Activated CD8-positive, alpha-beta memory T cell treated with anti-CD3 and anti-CD28 coated beads for 36 hours (primary cell): Measurements from ENCODE around the gene HGFAC. TPM values are rescaled to one million over a fixed set of nuclear protein-coding genes. Genes with fewer than 3 reads are reported as not detected.

Experiments
- CTCF ChIA-PET: fragments of 350-600 bp; sonication (Branson Sonifier 250); formaldehyde crosslinking; loops from one replicate; lab custom pipeline; 2021; ENCODE audit warnings: antibody characterized with exemption; lab: Charles Lee
- POLR2A ChIA-PET: fragments of 350-600 bp; sonication (Branson Sonifier 250); formaldehyde crosslinking; loops from one replicate; lab custom pipeline; 2021; ENCODE audit warnings: antibody characterized with exemption; lab: Charles Lee
- total RNA-seq, 2 experiments: library from RNA; stranded (reverse); gene quantifications; one replicate each; pipeline ENCODE4 v1.2.3, GENCODE V29; 2021

Gene HGFAC
- total RNA-seq, 2 experiments from 2014 or later, result not detected

- CTCF ChIA-PET, result no interaction called here
These were observed 19.4 kb upstream of the HGFAC start for GRCh38 chr4:3422241-3422801.

GRCh38 chr4:3422808-3423297, 18.9 kb upstream of the HGFAC start:
- ChIA-PET POLR2A (no interaction called here), CTCF (no interaction called here)

More at GRCh38 chr4:3422241-3422801, 19.4 kb upstream of the HGFAC start:
- POLR2A ChIA-PET, result interaction anchor here (0.6 kb wide), 1 partner anchor 66 kb away, joined by 8 read pairs; no protein-coding TSS in a partner anchor

- POLR2A ChIA-PET, result no interaction called here
- CTCF ChIA-PET, result no interaction called here
These were observed 18.4 kb upstream of the HGFAC start for GRCh38 chr4:3423406-3423805.

- CTCF ChIA-PET, result no interaction called here
- POLR2A ChIA-PET, result no interaction called here
These were observed 17.8 kb upstream of the HGFAC start for GRCh38 chr4:3423952-3424351.

- ChIA-PET CTCF (no interaction called here), POLR2A (no interaction called here)
These were observed 17.2 kb upstream of the HGFAC start for GRCh38 chr4:3424522-3425095.

- POLR2A ChIA-PET, result no interaction called here
- CTCF ChIA-PET, result no interaction called here
These were observed 15.2 kb upstream of the HGFAC start for GRCh38 chr4:3426465-3427133.

GRCh38 chr4:3427134-3427476, 14.7 kb upstream of the HGFAC start:
- POLR2A ChIA-PET, result no interaction called here
- CTCF ChIA-PET, result no interaction called here

GRCh38 chr4:3427706-3428446, 13.9 kb upstream of the HGFAC start:
- ChIA-PET POLR2A (no interaction called here), CTCF (no interaction called here)

GRCh38 chr4:3429651-3430050, 12.1 kb upstream of the HGFAC start:
- POLR2A ChIA-PET, result no interaction called here
- CTCF ChIA-PET, result no interaction called here

GRCh38 chr4:3430524-3430923, 11.2 kb upstream of the HGFAC start:
- ChIA-PET CTCF (no interaction called here), POLR2A (no interaction called here)

GRCh38 chr4:3431446-3431993, 10.2 kb upstream of the HGFAC start:
- CTCF ChIA-PET, result no interaction called here
- POLR2A ChIA-PET, result no interaction called here

GRCh38 chr4:3432381-3432790, 9.4 kb upstream of the HGFAC start:
- ChIA-PET POLR2A (no interaction called here), CTCF (no interaction called here)

GRCh38 chr4:3433138-3433869, 8.5 kb upstream of the HGFAC start:
- POLR2A ChIA-PET, result no interaction called here
- CTCF ChIA-PET, result interaction anchor here (1.3 kb wide), 1 partner anchor 10 kb away, joined by 3 read pairs; no protein-coding TSS in a partner anchor

GRCh38 chr4:3434881-3435685, 6.7 kb upstream of the HGFAC start:
- CTCF ChIA-PET, result no interaction called here
- POLR2A ChIA-PET, result no interaction called here

GRCh38 chr4:3435686-3435956, 6.1 kb upstream of the HGFAC start:
- POLR2A ChIA-PET, result no interaction called here
- CTCF ChIA-PET, result no interaction called here

GRCh38 chr4:3436048-3436797, 5.5 kb upstream of the HGFAC start:
- POLR2A ChIA-PET, result no interaction called here
- CTCF ChIA-PET, result no interaction called here

GRCh38 chr4:3436798-3437581, 4.8 kb upstream of the HGFAC start:
- CTCF ChIA-PET, result no interaction called here
- POLR2A ChIA-PET, result no interaction called here

- POLR2A ChIA-PET, result no interaction called here
- CTCF ChIA-PET, result no interaction called here
These were observed 4.2 kb upstream of the HGFAC start for GRCh38 chr4:3437582-3437936.
